HCT116 (cell line): ENCODE results near the gene PCDHGB3. TPM values are rescaled to one million over a fixed set of nuclear protein-coding genes. Genes with fewer than 3 reads are reported as not detected.
"Not testable (repeated sequence)": the region's sequence is repeated elsewhere in the genome, so short reads cannot be mapped to it uniquely, and the experiment has no call there.

Source experiments
- ATAC-seq: fragments of 200-7000 bp; cut with Tn5 transposase; 2 replicates; pipeline ENCODE4 v1.9.1; 2020; ENCODE audit warnings: mild to moderate bottlenecking, moderate library complexity
- BruUV-seq: library from RNA; stranded (reverse); fragments of 400-500 nt; replicated peaks from 2 replicates; lab custom pipeline; 2021; lab: Mats Ljungman, UMichigan
- CTCF ChIA-PET: fragments of 300-600 bp; sonication (Branson Sonifier 250); formaldehyde crosslinking; loops from one replicate; lab custom pipeline; 2021; ENCODE audit warnings: antibody characterized with exemption; lab: Charles Lee
- POLR2A ChIA-PET: fragments of 300-600, 350-600 bp; sonication (Branson Sonifier 250); formaldehyde crosslinking; loops from one replicate; lab custom pipeline; 2021; ENCODE audit warnings: antibody characterized with exemption; lab: Charles Lee
- RAD21 ChIA-PET, 2 experiments: fragments of 300-600 bp; sonication (Branson Sonifier 250); formaldehyde crosslinking; loops; one replicate each; lab custom pipeline; 2023; ENCODE audit warnings: low total read pairs in 2 of 2; ENCODE audit not compliant: uncharacterized antibody in 2 of 2, unreplicated experiment in 2 of 2, low non-redundant PET in 1 of 2; lab: Charles Lee
- DNase-seq: peaks from one replicate; pipeline ENCODE4 v3.0.0-alpha.2; 2010; ENCODE audit warnings: low read depth, low spot score
- H2AFZ ChIP-seq: fragments of 200-600 bp; shearing (Covaris generic), sonication (generic); 2 replicates; pipeline ENCODE4 v1.6.1; 2017; ENCODE audit warnings: low read depth, mixed run types, mixed read lengths, antibody characterized with exemption, low read length; ENCODE audit not compliant: poor library complexity, severe bottlenecking
- H3K27ac ChIP-seq: 2 replicates; pipeline ENCODE4 v1.5.1; 2012; ENCODE audit warnings: low read depth, low read length
- H3K27me3 ChIP-seq: fragments of 200-600 bp; sonication (generic); 2 replicates; pipeline ENCODE4 v1.6.1; 2016; ENCODE audit warnings: mixed run types, low read length, mixed read lengths; ENCODE audit not compliant: insufficient read depth
- H3K36me3 ChIP-seq, 2 experiments: fragments of 200-500 bp in 1 of 2; fragments of 200-600 bp in 1 of 2; sonication (Bioruptor generic) in 1 of 2; sonication (generic) in 1 of 2; 2 replicates each; pipeline versions ENCODE4 v1.5.1 to v1.6.1; 2014 to 2016; ENCODE audit warnings: low read length in 2 of 2, inconsistent platforms in 1 of 2, mixed read lengths in 1 of 2, mixed run types in 1 of 2; ENCODE audit not compliant: insufficient read depth in 2 of 2, control insufficient read depth in 1 of 2
- H3K4me1 ChIP-seq, 2 experiments: fragments of 200-600 bp in 1 of 2; sonication (generic) in 1 of 2; 2 replicates each; pipeline versions ENCODE4 v1.5.1 to v1.6.1; 2012 to 2017; ENCODE audit warnings: low read length in 2 of 2, inconsistent platforms in 1 of 2, mild to moderate bottlenecking in 1 of 2, mixed read lengths in 1 of 2, mixed run types in 1 of 2, moderate library complexity in 1 of 2; ENCODE audit not compliant: insufficient read depth in 2 of 2, control insufficient read depth in 1 of 2
- H3K4me2 ChIP-seq: fragments of 200-600 bp; sonication (generic); 2 replicates; pipeline ENCODE4 v1.6.1; 2017; ENCODE audit warnings: mixed run types, low read length, mixed read lengths
- H3K4me3 ChIP-seq, 2 experiments: fragments of 200-600 bp in 1 of 2; sonication (generic) in 1 of 2; replicated peaks in 1 of 2; 2 replicates each; pipeline ENCODE4 v1.5.1; 2011 to 2016; ENCODE audit warnings: low read length in 2 of 2, control low read depth in 1 of 2, low read depth in 1 of 2, mild to moderate bottlenecking in 1 of 2, mixed read lengths in 1 of 2, mixed run types in 1 of 2
- H3K79me2 ChIP-seq: fragments of 200-600 bp; sonication (generic); 2 replicates; pipeline ENCODE4 v1.6.1; 2017; ENCODE audit warnings: mild to moderate bottlenecking, mixed run types, low read length, moderate library complexity, mixed read lengths; ENCODE audit not compliant: insufficient read depth
- H3K9ac ChIP-seq: fragments of 200-600 bp; sonication (generic); 2 replicates; pipeline ENCODE4 v1.6.1; 2016; ENCODE audit warnings: low read length, mixed read lengths
- H3K9me2 ChIP-seq: fragments of 200-600 bp; sonication (generic), shearing (Covaris generic); 2 replicates; pipeline ENCODE4 v1.6.1; 2017; ENCODE audit warnings: mixed run types, mild to moderate bottlenecking, moderate library complexity; ENCODE audit not compliant: insufficient read depth
- H3K9me3 ChIP-seq, 2 experiments: fragments of 200-500 bp in 1 of 2; fragments of 200-600 bp in 1 of 2; sonication (Bioruptor generic) in 1 of 2; sonication (generic) in 1 of 2; 2 replicates each; pipeline ENCODE4 v1.6.1; 2014 to 2017; ENCODE audit warnings: low read length in 2 of 2, mixed read lengths in 2 of 2, inconsistent platforms in 1 of 2, low read depth in 1 of 2, mild to moderate bottlenecking in 1 of 2, mixed run types in 1 of 2, moderate library complexity in 1 of 2; ENCODE audit not compliant: control insufficient read depth in 1 of 2, insufficient read depth in 1 of 2
- H4K20me1 ChIP-seq: fragments of 200-600 bp; sonication (generic), shearing (Covaris generic); 2 replicates; pipeline ENCODE4 v1.6.1; 2017; ENCODE audit warnings: mixed run types, mild to moderate bottlenecking, moderate library complexity; ENCODE audit not compliant: insufficient read depth
- CEBPB ChIP-seq: IDR thresholded peaks from 2 replicates; pipeline ENCODE4 v1.6.1; 2012; ENCODE audit warnings: low read depth
- EGR1 ChIP-seq: IDR thresholded peaks from 2 replicates; pipeline ENCODE4 v1.6.1; 2012; ENCODE audit warnings: low read depth
- EZH2 ChIP-seq: fragments of 200-600 bp; sonication (generic); IDR thresholded peaks from 2 replicates; pipeline ENCODE4 v1.6.1; 2017; ENCODE audit warnings: antibody characterized with exemption, mixed run types
- FOSL1 ChIP-seq: IDR thresholded peaks from 2 replicates; pipeline ENCODE4 v1.6.1; 2012; ENCODE audit warnings: low read depth
- REST ChIP-seq: IDR thresholded peaks from 2 replicates; pipeline ENCODE4 v1.6.1; 2012; ENCODE audit warnings: low read depth
- SRF ChIP-seq: IDR thresholded peaks from 2 replicates; pipeline ENCODE4 v1.6.1; 2012; ENCODE audit warnings: low read depth
- YY1 ChIP-seq: IDR thresholded peaks from 2 replicates; pipeline ENCODE4 v1.6.1; 2011; ENCODE audit warnings: low read length, low read depth, moderate library complexity, mild to moderate bottlenecking; ENCODE audit not compliant: insufficient replicate concordance; ENCODE audit errors: extremely low read depth
- ZFX ChIP-seq: fragments of 450-650 bp; IDR thresholded peaks from 2 replicates; pipeline ENCODE4 v1.6.1; 2017
- intact Hi-C: fragments of 100-400 bp; cut with micrococcal nuclease; formaldehyde crosslinking; loops from 2 replicates; pipeline ENCODE4 v1.10.0; 2022
- total RNA-seq: library from RNA; stranded (reverse); gene quantifications from one replicate; pipeline ENCODE4 v1.2.1, GENCODE V29; 2021; ENCODE audit not compliant: unreplicated experiment

The PCDHGB3 gene
- total RNA-seq, 1 experiment from 2014 or later = 0.10 TPM

- no peak overlapping the region for H3K9ac ChIP-seq
- no peaks in the 10 kb centered on the region for H4K20me1 ChIP-seq
- TF ChIP-seq EGR1 = no peak
- TF ChIP-seq FOSL1 = no peak
- no peak for TF ChIP-seq EZH2
- TF ChIP-seq ZFX = no peak
- no peak for TF ChIP-seq SRF
- TF ChIP-seq YY1 = no peak
- TF ChIP-seq REST = no peak
- TF ChIP-seq CEBPB = no peak
- TF ChIP-seq, all 23 proteins: peak for 0
- intact Hi-C loops = no loop called here
- Histone ChIP-seq H3K79me2 (no peaks in the 10 kb centered on the region), H3K36me3 (no peaks in the 10 kb centered on the region), H3K27ac (no peak overlapping the region), H3K4me1 (no peaks in the 10 kb centered on the region), H3K4me2 (no peak overlapping the region), H3K27me3 (no peaks in the 10 kb centered on the region), H2AFZ (no peak overlapping the region), H3K9me2 (no peaks in the 10 kb centered on the region), H3K9me3 (no peaks in the 10 kb centered on the region), H3K4me3 (no peak overlapping the region)
- RAD21 ChIA-PET = no interaction called here
- DNase-seq (no peak), ATAC-seq (no peak)
- no TSS peak for BruUV-seq
- POLR2A ChIA-PET = no interaction called here
- CTCF ChIA-PET = interaction anchor here (1.3 kb wide), 1 partner anchor 164 kb away, joined by 3 read pairs; no protein-coding TSS in a partner anchor
These were observed 23.2 kb downstream of the PCDHGB3 start for GRCh38 chr5:141393267-141393666.

GRCh38 chr5:141394401-141395187, 24.6 kb downstream of the PCDHGB3 start:
- H3K79me2 ChIP-seq, RAD21 ChIA-PET, H3K9me3 ChIP-seq, ATAC-seq, H3K9ac ChIP-seq, H3K9me2 ChIP-seq, H4K20me1 ChIP-seq, DNase-seq, H3K27me3 ChIP-seq, H3K36me3 ChIP-seq, BruUV-seq, H2AFZ ChIP-seq, H3K4me3 ChIP-seq, H3K27ac ChIP-seq, H3K4me1 ChIP-seq, intact Hi-C loops, POLR2A ChIA-PET, H3K4me2 ChIP-seq: not testable (repeated sequence)
- CTCF ChIA-PET = interaction anchor here (1.4 to 2.2 kb wide), 2 partner anchors 169 to 172 kb away, joined by 3 to 5 read pairs; partner anchors contain the start of gene PCDHB14

- BruUV-seq, ATAC-seq, RAD21 ChIA-PET, H3K27ac ChIP-seq, H3K9me3 ChIP-seq, DNase-seq, H3K4me2 ChIP-seq, H3K79me2 ChIP-seq, H4K20me1 ChIP-seq, H3K27me3 ChIP-seq, H3K4me3 ChIP-seq, intact Hi-C loops, H3K36me3 ChIP-seq, H3K4me1 ChIP-seq, H2AFZ ChIP-seq, H3K9me2 ChIP-seq, POLR2A ChIA-PET, H3K9ac ChIP-seq: not testable (repeated sequence)
- CTCF ChIA-PET = interaction anchor here (1.3 kb wide), 1 partner anchor 15 kb away, joined by 4 read pairs; the partner anchor contains the start of gene PCDHGA10
These were observed 27.9 kb downstream of the PCDHGB3 start, which contains the start of gene PCDHGB5 for GRCh38 chr5:141397756-141398551. PCDHGB5 (plus strand) TSS chr5:141397947; CDS start chr5:141398128, 181 bp downstream.
